OCI-LY7 (cell line): Measurements from ENCODE around the gene ARFGEF3. TPM values are rescaled to one million over a fixed set of nuclear protein-coding genes. Genes with fewer than 3 reads are reported as not detected.
"Not testable (repeated sequence)": the region's sequence is repeated elsewhere in the genome, so short reads cannot be mapped to it uniquely, and the experiment has no call there.

Source experiments
- BruUV-seq: library from RNA; stranded (reverse); fragments of 400-500 nt; replicated peaks from 2 replicates; lab custom pipeline; 2021; lab: Mats Ljungman, UMichigan
- CTCF ChIA-PET: fragments of 300-600 bp; sonication (Branson Sonifier 250); formaldehyde crosslinking; loops from one replicate; lab custom pipeline; 2022; ENCODE audit warnings: antibody characterized with exemption; ENCODE audit not compliant: unreplicated experiment; lab: Charles Lee
- POLR2A ChIA-PET: fragments of 300-600 bp; sonication (Branson Sonifier 250); formaldehyde crosslinking; loops from one replicate; lab custom pipeline; 2022; ENCODE audit warnings: antibody characterized with exemption; lab: Charles Lee
- DNase-seq: peaks from one replicate; pipeline ENCODE4 v3.0.0-alpha.2; 2015; ENCODE audit warnings: low spot score
- H2AFZ ChIP-seq: fragments of 200-600 bp; sonication (generic), shearing (Covaris generic); 2 replicates; pipeline ENCODE4 v1.6.1; 2014; ENCODE audit warnings: mild to moderate bottlenecking, antibody characterized with exemption, low read length, moderate library complexity
- H3K27ac ChIP-seq: fragments of 200-600 bp; sonication (generic); 2 replicates; pipeline ENCODE4 v1.5.1; 2014; ENCODE audit warnings: mixed run types, low read depth, mild to moderate bottlenecking, moderate library complexity, low read length, inconsistent platforms; ENCODE audit not compliant: poor library complexity, severe bottlenecking
- H3K36me3 ChIP-seq: fragments of 200-600 bp; sonication (generic); 2 replicates; pipeline ENCODE4 v1.6.1; 2014; ENCODE audit warnings: mild to moderate bottlenecking, antibody characterized with exemption, low read length, moderate library complexity, mixed read lengths; ENCODE audit not compliant: insufficient read depth
- H3K4me1 ChIP-seq: fragments of 200-600 bp; sonication (generic); 2 replicates; pipeline ENCODE4 v1.5.1; 2014; ENCODE audit warnings: mild to moderate bottlenecking, low read length; ENCODE audit not compliant: insufficient read depth, poor library complexity, severe bottlenecking
- H3K4me2 ChIP-seq: fragments of 200-600 bp; sonication (generic); 2 replicates; pipeline ENCODE4 v1.6.1; 2014; ENCODE audit warnings: mild to moderate bottlenecking, low read length
- H3K4me3 ChIP-seq: fragments of 200-600 bp; sonication (generic); 2 replicates; pipeline ENCODE4 v1.5.1; 2014; ENCODE audit warnings: mild to moderate bottlenecking, low read depth, low read length; ENCODE audit not compliant: poor library complexity, severe bottlenecking
- H3K79me2 ChIP-seq: fragments of 200-600 bp; sonication (generic); 2 replicates; pipeline ENCODE4 v1.6.1; 2016; ENCODE audit warnings: low read depth, mild to moderate bottlenecking, low read length, moderate library complexity, mixed read lengths; ENCODE audit not compliant: insufficient read depth
- H3K9me2 ChIP-seq: fragments of 200-600 bp; sonication (generic); 2 replicates; pipeline ENCODE4 v1.6.1; 2016; ENCODE audit warnings: mild to moderate bottlenecking, low read length, mixed read lengths; ENCODE audit not compliant: insufficient read depth
- H3K9me3 ChIP-seq: fragments of 200-600 bp; sonication (generic); 2 replicates; pipeline ENCODE4 v1.6.1; 2014; ENCODE audit warnings: mild to moderate bottlenecking, mixed run types, low read length, mixed read lengths
- H4K20me1 ChIP-seq: fragments of 200-600 bp; sonication (generic); 2 replicates; pipeline ENCODE4 v1.6.1; 2014; ENCODE audit warnings: mild to moderate bottlenecking, antibody characterized with exemption, low read length, moderate library complexity, mixed read lengths; ENCODE audit not compliant: insufficient read depth
- EZH2phosphoT487 ChIP-seq: fragments of 200-600 bp; sonication (generic); IDR thresholded peaks from 2 replicates; pipeline ENCODE4 v1.6.1; 2018; ENCODE audit warnings: low read depth, borderline replicate concordance, mild to moderate bottlenecking, mixed run types, antibody characterized with exemption, low read length, moderate library complexity, mixed read lengths
- intact Hi-C: fragments of 100-400 bp; cut with micrococcal nuclease; formaldehyde crosslinking; loops from one replicate; pipeline ENCODE4 v1.10.0; 2022; ENCODE audit not compliant: unreplicated experiment
- total RNA-seq, 2 experiments: library from RNA; depleted of rRNA in 1 of 2; stranded (reverse); fragments of >200 nt in 1 of 2; shearing (Covaris generic) in 1 of 2; gene quantifications; 2 replicates each; pipeline ENCODE4 v1.2.3, GENCODE V29; 2014 to 2022
- TF ChIP-seq, protein P1 (sequence below): fragments of 200-600 bp; sonication (generic); conservative IDR thresholded peaks from 2 replicates; pipeline ENCODE4 v1.5.1; 2014; ENCODE audit warnings: mild to moderate bottlenecking, antibody characterized with exemption, low read length, moderate library complexity, mixed read lengths

Gene ARFGEF3
- total RNA-seq, 2 experiments from 2014 or later, result not detected

- intact Hi-C loops, result no loop called here
- Histone ChIP-seq H3K9me2 (no peaks in the 10 kb centered on the region), H3K4me2 (no peak overlapping the region), H3K4me3 (no peak overlapping the region), H3K9me3 (no peaks in the 10 kb centered on the region), H3K36me3 (no peaks in the 10 kb centered on the region), H3K27ac (no peak overlapping the region), H4K20me1 (no peaks in the 10 kb centered on the region), H3K79me2 (no peaks in the 10 kb centered on the region), H3K4me1 (no peaks in the 10 kb centered on the region), H2AFZ (no peak overlapping the region)
- TF ChIP-seq EZH2phosphoT487, result no peak
- TF ChIP-seq, protein P1, sequence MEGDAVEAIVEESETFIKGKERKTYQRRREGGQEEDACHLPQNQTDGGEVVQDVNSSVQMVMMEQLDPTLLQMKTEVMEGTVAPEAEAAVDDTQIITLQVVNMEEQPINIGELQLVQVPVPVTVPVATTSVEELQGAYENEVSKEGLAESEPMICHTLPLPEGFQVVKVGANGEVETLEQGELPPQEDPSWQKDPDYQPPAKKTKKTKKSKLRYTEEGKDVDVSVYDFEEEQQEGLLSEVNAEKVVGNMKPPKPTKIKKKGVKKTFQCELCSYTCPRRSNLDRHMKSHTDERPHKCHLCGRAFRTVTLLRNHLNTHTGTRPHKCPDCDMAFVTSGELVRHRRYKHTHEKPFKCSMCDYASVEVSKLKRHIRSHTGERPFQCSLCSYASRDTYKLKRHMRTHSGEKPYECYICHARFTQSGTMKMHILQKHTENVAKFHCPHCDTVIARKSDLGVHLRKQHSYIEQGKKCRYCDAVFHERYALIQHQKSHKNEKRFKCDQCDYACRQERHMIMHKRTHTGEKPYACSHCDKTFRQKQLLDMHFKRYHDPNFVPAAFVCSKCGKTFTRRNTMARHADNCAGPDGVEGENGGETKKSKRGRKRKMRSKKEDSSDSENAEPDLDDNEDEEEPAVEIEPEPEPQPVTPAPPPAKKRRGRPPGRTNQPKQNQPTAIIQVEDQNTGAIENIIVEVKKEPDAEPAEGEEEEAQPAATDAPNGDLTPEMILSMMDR, result no peak
- BruUV-seq, result no TSS peak
- CTCF ChIA-PET, result no interaction called here
- DNase-seq, result no peak
- POLR2A ChIA-PET, result interaction anchor here (0.6 to 0.7 kb wide), 2 partner anchors 37 to 118 kb away, joined by 3 read pairs; no protein-coding TSS in a partner anchor
These were observed 196.2 kb downstream of the ARFGEF3 start for GRCh38 chr6:138357928-138358327.

GRCh38 chr6:138368684-138369083, 206.9 kb downstream of the ARFGEF3 start:
- intact Hi-C loops, H2AFZ ChIP-seq, DNase-seq, H3K9me3 ChIP-seq, H3K4me3 ChIP-seq, H4K20me1 ChIP-seq, H3K9me2 ChIP-seq, H3K36me3 ChIP-seq, H3K27ac ChIP-seq, H3K4me2 ChIP-seq, CTCF ChIA-PET, POLR2A ChIA-PET, H3K4me1 ChIP-seq, BruUV-seq, H3K79me2 ChIP-seq: not testable (repeated sequence)

DNA sequence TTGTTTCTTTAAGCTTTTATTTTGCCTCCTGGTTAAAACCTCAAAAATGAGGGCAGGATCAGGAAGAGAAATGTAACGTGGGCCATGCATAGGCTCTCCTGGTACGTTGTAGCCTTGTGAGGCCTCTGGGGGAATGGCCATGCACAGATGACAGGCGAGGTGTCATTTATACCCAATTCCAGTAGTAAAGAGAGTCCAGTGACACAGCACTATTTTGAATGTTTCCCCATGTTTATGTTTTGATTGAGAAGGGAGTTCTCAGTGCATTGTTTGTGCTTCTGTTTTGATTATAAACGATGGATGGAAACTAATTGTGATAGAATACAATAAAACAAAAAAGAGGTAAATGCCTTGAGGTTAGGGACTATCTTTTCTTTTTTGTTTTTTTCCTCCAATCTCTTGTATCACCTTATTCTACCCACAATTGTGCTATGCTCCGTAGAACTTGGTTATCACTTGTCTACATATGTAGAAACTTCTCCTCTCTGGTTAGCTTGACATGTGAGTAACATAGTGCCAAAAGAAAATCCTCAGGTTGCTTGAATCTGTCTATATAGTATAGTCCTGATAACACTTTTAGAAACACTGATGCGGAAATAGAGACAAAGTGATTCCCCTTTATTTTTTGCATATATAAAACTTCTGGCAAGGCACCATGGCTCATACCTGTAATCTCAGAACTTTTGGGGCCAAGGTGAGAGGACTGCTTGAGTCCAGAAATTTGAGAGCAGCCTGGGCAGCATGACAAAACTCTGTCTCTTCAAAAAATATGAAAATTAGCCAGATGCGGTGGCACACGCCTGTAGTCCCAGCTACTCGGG, 209.1 kb downstream of the ARFGEF3 start:
- Histone ChIP-seq H3K9me3 (no peaks in the 10 kb centered on the region), H2AFZ (no peak overlapping the region), H3K4me1 (no peaks in the 10 kb centered on the region), H3K79me2 (no peaks in the 10 kb centered on the region), H3K27ac (no peak overlapping the region), H3K4me2 (no peak overlapping the region), H4K20me1 (no peaks in the 10 kb centered on the region), H3K36me3 (no peaks in the 10 kb centered on the region), H3K9me2 (no peaks in the 10 kb centered on the region), H3K4me3 (no peak overlapping the region)
- no peak for DNase-seq
- ChIA-PET POLR2A (interaction anchor here (0.6 kb wide), 1 partner anchor 63 kb away, joined by 3 read pairs; no protein-coding TSS in a partner anchor), CTCF (no interaction called here)
- TF ChIP-seq, protein P1, result no peak
- no peak for TF ChIP-seq EZH2phosphoT487
- no TSS peak for BruUV-seq
- intact Hi-C loops, result no loop called here
